DOHH2 (cell line): ENCODE data around the gene TUBB6.

Experiments
- H3F3A ChIP-seq: fragments of 200-600 bp; sonication (generic), shearing (Covaris generic); 2 replicates; pipeline ENCODE4 v1.6.0; 2016; ENCODE audit warnings: antibody characterized with exemption, mild to moderate bottlenecking; ENCODE audit not compliant: control insufficient read depth, insufficient read depth
- H3K27ac ChIP-seq: fragments of 200-600 bp; sonication (generic); 2 replicates; pipeline ENCODE4 v1.5.1; 2014; ENCODE audit warnings: low read depth, mild to moderate bottlenecking, low read length, moderate library complexity
- H3K27me3 ChIP-seq: fragments of 200-600 bp; sonication (generic); 2 replicates; pipeline ENCODE4 v1.6.1; 2014; ENCODE audit warnings: mild to moderate bottlenecking, low read length, mixed read lengths; ENCODE audit not compliant: control insufficient read depth
- H3K36me3 ChIP-seq: fragments of 200-600 bp; sonication (generic); 2 replicates; pipeline ENCODE4 v1.6.1; 2014; ENCODE audit warnings: mild to moderate bottlenecking, low read length, moderate library complexity, mixed read lengths; ENCODE audit not compliant: control insufficient read depth
- H3K4me1 ChIP-seq: fragments of 200-600 bp; sonication (generic); 2 replicates; pipeline ENCODE4 v1.6.1; 2014; ENCODE audit warnings: mild to moderate bottlenecking, low read length, mixed read lengths; ENCODE audit not compliant: control insufficient read depth
- H3K4me2 ChIP-seq: fragments of 200-600 bp; sonication (generic); 2 replicates; pipeline ENCODE4 v1.6.0; 2014; ENCODE audit warnings: mild to moderate bottlenecking, low read length, moderate library complexity
- H3K4me3 ChIP-seq: fragments of 200-600 bp; sonication (generic); 2 replicates; pipeline ENCODE4 v1.5.1; 2014; ENCODE audit warnings: mild to moderate bottlenecking, low read length, mixed read lengths
- H3K79me2 ChIP-seq: fragments of 200-600 bp; sonication (generic); 2 replicates; pipeline ENCODE4 v1.6.1; 2014; ENCODE audit warnings: mild to moderate bottlenecking, low read length, mixed read lengths; ENCODE audit not compliant: control insufficient read depth
- H3K9me2 ChIP-seq: fragments of 200-600 bp; sonication (generic); replicated peaks from 2 replicates; pipeline ENCODE4 v1.6.1; 2014; ENCODE audit warnings: mild to moderate bottlenecking, low read length, mixed read lengths; ENCODE audit not compliant: control insufficient read depth
- H3K9me3 ChIP-seq: fragments of 200-600 bp; sonication (generic); 2 replicates; pipeline ENCODE4 v1.6.1; 2014; ENCODE audit warnings: antibody characterized with exemption, low read length, mixed read lengths; ENCODE audit not compliant: control insufficient read depth, insufficient read depth
- H4K20me1 ChIP-seq: fragments of 200-600 bp; sonication (generic); 2 replicates; pipeline ENCODE4 v1.6.0; 2014; ENCODE audit warnings: low read depth, mild to moderate bottlenecking, antibody characterized with exemption, low read length, moderate library complexity; ENCODE audit not compliant: control insufficient read depth, insufficient read depth
- CTCF ChIP-seq: fragments of 200-600 bp; sonication (generic); IDR thresholded peaks from one replicate; pipeline ENCODE4 v1.5.1; 2014; ENCODE audit warnings: antibody characterized with exemption, mild to moderate bottlenecking, low read depth, low read length; ENCODE audit not compliant: poor library complexity, severe bottlenecking
- EZH2phosphoT487 ChIP-seq: fragments of 200-600 bp; sonication (generic); IDR thresholded peaks from 2 replicates; pipeline ENCODE4 v1.6.1; 2017; ENCODE audit warnings: borderline replicate concordance, mild to moderate bottlenecking, antibody characterized with exemption, low read length, moderate library complexity, mixed read lengths

The TUBB6 gene

DNA sequence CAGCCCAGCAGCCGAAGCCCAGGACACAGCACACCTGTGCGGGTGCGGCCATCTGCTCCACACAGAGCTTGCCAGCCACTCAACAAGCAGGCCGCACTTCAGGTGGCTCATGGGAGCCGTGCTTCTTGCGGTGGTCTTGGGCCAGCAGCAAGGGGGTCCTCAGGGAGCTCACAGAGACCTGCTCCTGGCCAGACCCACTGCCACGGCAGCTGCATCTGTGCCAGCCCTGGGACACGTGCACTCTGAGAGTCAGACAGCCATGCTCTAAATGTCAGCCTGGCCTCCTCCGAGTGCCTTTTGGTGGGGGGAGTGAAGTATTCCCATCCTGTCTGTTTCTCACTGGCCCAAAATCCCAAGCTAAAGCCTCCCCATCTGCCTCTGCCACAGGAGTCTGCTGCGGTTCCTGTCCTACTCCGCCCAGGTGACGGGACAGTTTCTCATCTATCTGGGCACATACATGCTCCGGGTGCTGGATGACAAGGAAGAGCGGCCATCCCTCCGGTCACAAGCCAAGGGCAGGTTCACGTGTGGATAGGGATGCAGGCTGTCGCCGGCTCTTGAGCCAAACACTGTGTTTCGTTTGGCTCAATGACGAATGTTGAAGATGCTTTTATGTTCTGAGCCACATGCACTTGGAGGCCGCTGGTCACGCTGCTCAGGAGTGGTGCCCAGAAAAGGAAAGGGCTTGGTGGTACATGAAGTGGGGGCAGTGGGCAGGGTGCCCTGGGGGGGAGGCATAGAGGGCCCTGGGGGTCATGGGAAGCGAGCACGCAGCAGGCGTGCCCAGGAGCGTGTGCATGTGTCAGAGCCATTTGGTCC lies 31.1 kb upstream of the TUBB6 start:
- H3K79me2 ChIP-seq, result no peaks in the 10 kb centered on the region
- no peak overlapping the region for H3K4me3 ChIP-seq
- H4K20me1 ChIP-seq, result no peaks in the 10 kb centered on the region
- no peak for TF ChIP-seq EZH2phosphoT487
- TF ChIP-seq CTCF, result no peak
- no peaks in the 10 kb centered on the region for H3K9me3 ChIP-seq
- no peaks in the 10 kb centered on the region for H3K4me1 ChIP-seq
- no peak overlapping the region for H3K27ac ChIP-seq
- H3F3A ChIP-seq, result no peaks in the 10 kb centered on the region
- no peaks in the 10 kb centered on the region for H3K9me2 ChIP-seq
- no peaks in the 10 kb centered on the region for H3K36me3 ChIP-seq
- H3K27me3 ChIP-seq, result peaks cover 3% of the 10 kb centered on the region; the same call in 1 of the 2 replicates
- no peak overlapping the region for H3K4me2 ChIP-seq

GRCh38 chr18:12278215-12278671 lies 29.8 kb upstream of the TUBB6 start:
- no peak overlapping the region for H3K4me2 ChIP-seq
- no peaks in the 10 kb centered on the region for H3F3A ChIP-seq
- H3K9me2 ChIP-seq, result no peaks in the 10 kb centered on the region
- H3K79me2 ChIP-seq, result no peaks in the 10 kb centered on the region
- no peaks in the 10 kb centered on the region for H4K20me1 ChIP-seq
- TF ChIP-seq EZH2phosphoT487 (no peak), CTCF (no peak)
- H3K36me3 ChIP-seq, result no peaks in the 10 kb centered on the region
- H3K9me3 ChIP-seq, result no peaks in the 10 kb centered on the region
- no peaks in the 10 kb centered on the region for H3K4me1 ChIP-seq
- no peaks in the 10 kb centered on the region for H3K27me3 ChIP-seq
- H3K4me3 ChIP-seq, result no peak overlapping the region
- H3K27ac ChIP-seq, result no peak overlapping the region

DNA sequence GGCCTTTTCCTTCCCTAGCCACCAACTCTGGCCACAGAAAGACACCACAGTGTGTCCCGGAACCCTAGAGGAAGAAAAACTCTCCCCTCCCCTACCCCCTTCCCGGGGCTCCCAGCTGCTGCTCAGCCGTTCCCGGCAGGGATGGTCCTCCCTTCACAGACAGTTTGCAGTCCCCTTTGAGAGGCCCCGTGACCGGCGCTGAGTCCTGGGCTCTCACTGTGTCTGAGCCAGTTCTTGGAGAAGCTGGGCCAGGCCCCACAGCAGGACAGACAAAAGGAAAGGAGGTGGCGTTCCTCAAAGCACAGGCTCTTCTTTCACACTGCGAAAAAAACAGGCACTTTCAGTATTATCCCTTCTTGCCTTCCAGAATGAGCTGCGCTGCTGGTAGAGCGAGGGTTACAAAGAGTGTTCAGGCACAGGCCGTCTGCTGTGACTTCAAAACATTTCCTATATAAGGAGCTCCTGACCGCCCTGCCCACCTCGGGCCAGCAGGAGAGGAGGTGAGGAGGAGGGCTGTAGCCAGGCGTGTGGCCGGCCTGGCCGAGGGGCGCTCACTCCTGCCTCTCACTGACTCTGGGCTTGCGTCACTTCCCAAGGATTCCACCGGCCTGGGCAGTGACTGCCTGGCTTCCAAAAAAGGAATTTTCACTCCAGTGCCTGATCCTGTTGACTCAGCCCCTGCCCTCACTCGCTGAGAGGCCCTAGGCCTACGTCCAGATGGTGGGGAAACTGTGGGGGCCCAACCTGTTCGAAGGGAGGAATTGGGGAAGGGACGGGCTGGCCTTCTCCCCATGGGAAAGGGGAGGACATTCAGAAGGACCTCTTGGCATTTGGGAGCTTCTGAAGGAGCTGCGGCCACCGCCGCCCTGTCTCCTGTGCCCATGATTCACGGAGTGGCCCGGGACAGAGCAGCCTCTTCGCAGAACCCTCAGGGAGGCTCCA lies 29.0 kb upstream of the TUBB6 start:
- no peak overlapping the region for H3K27ac ChIP-seq
- H3K4me3 ChIP-seq, result no peak overlapping the region

More for the DNA sequence above, 29.0 kb upstream of the TUBB6 start:
- H3K9me3 ChIP-seq, result no peaks in the 10 kb centered on the region
- H3F3A ChIP-seq, result no peaks in the 10 kb centered on the region
- no peak overlapping the region for H3K4me2 ChIP-seq
- no peaks in the 10 kb centered on the region for H3K9me2 ChIP-seq
- H3K4me1 ChIP-seq, result no peaks in the 10 kb centered on the region
- H4K20me1 ChIP-seq, result no peaks in the 10 kb centered on the region
- no peaks in the 10 kb centered on the region for H3K27me3 ChIP-seq
- TF ChIP-seq EZH2phosphoT487 (no peak), CTCF (no peak)
- H3K79me2 ChIP-seq, result no peaks in the 10 kb centered on the region
- H3K36me3 ChIP-seq, result no peaks in the 10 kb centered on the region
